IPS-15b (cell line): Measurements from ENCODE around the gene BPIFB2.
"Not testable (repeated sequence)": the region's sequence is repeated elsewhere in the genome, so short reads cannot be mapped to it uniquely, and the experiment has no call there.

ENCODE experiments used
- H3K27me3 ChIP-seq: one replicate; pipeline ENCODE4 v1.6.1; 2013; ENCODE audit warnings: low read length; ENCODE audit not compliant: control insufficient read depth, insufficient read depth
- H3K36me3 ChIP-seq: one replicate; pipeline ENCODE4 v1.6.1; 2013; ENCODE audit warnings: low read length; ENCODE audit not compliant: control insufficient read depth, insufficient read depth
- H3K4me1 ChIP-seq: one replicate; pipeline ENCODE4 v1.6.1; 2013; ENCODE audit warnings: mild to moderate bottlenecking, low read length; ENCODE audit not compliant: control insufficient read depth, insufficient read depth
- H3K4me3 ChIP-seq: one replicate; pipeline ENCODE4 v1.5.1; 2013; ENCODE audit warnings: low read depth, low read length
- H3K9ac ChIP-seq: one replicate; pipeline ENCODE4 v1.6.1; 2013; ENCODE audit warnings: low read depth, mild to moderate bottlenecking, low read length
- H3K9me3 ChIP-seq: one replicate; pipeline ENCODE4 v1.6.1; 2013; ENCODE audit warnings: mild to moderate bottlenecking, low read length; ENCODE audit not compliant: control insufficient read depth, insufficient read depth

The BPIFB2 gene

GRCh38 chr20:33007376-33008335 lies at the start of gene BPIFB2:
Gene BPIFB2 (plus strand): TSS chr20:33007704. CDS start chr20:33008575, 871 bp downstream.
- H3K4me3 ChIP-seq = no peak within 1 kb of the TSS
- H3K9me3 ChIP-seq = no peaks in the 10 kb centered on the region
- H3K4me1 ChIP-seq = no peaks in the 10 kb centered on the region
- H3K27me3 ChIP-seq = no peaks in the 10 kb centered on the region
- no peaks in the 10 kb centered on the region for H3K36me3 ChIP-seq
- no peak within 1 kb of the TSS for H3K9ac ChIP-seq

- Histone ChIP-seq H3K9ac (no peak overlapping the region), H3K4me3 (no peak overlapping the region), H3K4me1 (no peaks in the 10 kb centered on the region), H3K27me3 (peaks cover 5% of the 10 kb centered on the region), H3K9me3 (no peaks in the 10 kb centered on the region), H3K36me3 (no peaks in the 10 kb centered on the region)
Measured at GRCh38 chr20:32958574-32958973, 48.9 kb upstream of the BPIFB2 start.

- Histone ChIP-seq H3K4me1 (no peaks in the 10 kb centered on the region), H3K4me3 (no peak overlapping the region), H3K9me3 (no peaks in the 10 kb centered on the region), H3K27me3 (no peaks in the 10 kb centered on the region), H3K36me3 (no peaks in the 10 kb centered on the region), H3K9ac (no peak overlapping the region)
Measured at GRCh38 chr20:32959351-32960221, 47.9 kb upstream of the BPIFB2 start.

GRCh38 chr20:32960222-32960518 lies 47.3 kb upstream of the BPIFB2 start:
- Histone ChIP-seq H3K4me1 (no peaks in the 10 kb centered on the region), H3K9me3 (no peaks in the 10 kb centered on the region), H3K9ac (no peak overlapping the region), H3K27me3 (no peaks in the 10 kb centered on the region), H3K4me3 (no peak overlapping the region), H3K36me3 (no peaks in the 10 kb centered on the region)

- Histone ChIP-seq H3K27me3 (no peaks in the 10 kb centered on the region), H3K9ac (no peak overlapping the region), H3K36me3 (no peaks in the 10 kb centered on the region), H3K9me3 (no peaks in the 10 kb centered on the region), H3K4me3 (no peak overlapping the region), H3K4me1 (no peaks in the 10 kb centered on the region)
Measured at GRCh38 chr20:32960849-32961731, 46.4 kb upstream of the BPIFB2 start.

GRCh38 chr20:32962053-32962452 lies 45.5 kb upstream of the BPIFB2 start:
- H3K9ac ChIP-seq = no peak overlapping the region
- no peak overlapping the region for H3K4me3 ChIP-seq
- no peaks in the 10 kb centered on the region for H3K9me3 ChIP-seq
- no peaks in the 10 kb centered on the region for H3K27me3 ChIP-seq
- H3K4me1 ChIP-seq = no peaks in the 10 kb centered on the region
- no peaks in the 10 kb centered on the region for H3K36me3 ChIP-seq

- not testable (repeated sequence) for H3K9ac ChIP-seq, H3K27me3 ChIP-seq, H3K36me3 ChIP-seq
Measured at GRCh38 chr20:32962646-32963045, 44.9 kb upstream of the BPIFB2 start.

GRCh38 chr20:32963176-32963575 lies 44.3 kb upstream of the BPIFB2 start:
- Histone ChIP-seq H3K4me1 (no peaks in the 10 kb centered on the region), H3K4me3 (no peak overlapping the region), H3K9ac (no peak overlapping the region), H3K36me3 (no peaks in the 10 kb centered on the region), H3K9me3 (no peaks in the 10 kb centered on the region), H3K27me3 (no peaks in the 10 kb centered on the region)

More at GRCh38 chr20:32962646-32963045, 44.9 kb upstream of the BPIFB2 start:
- not testable (repeated sequence) for H3K4me1 ChIP-seq, H3K4me3 ChIP-seq, H3K9me3 ChIP-seq

GRCh38 chr20:32964575-32964974 lies 42.9 kb upstream of the BPIFB2 start:
- H3K4me3 ChIP-seq = no peak overlapping the region
- H3K4me1 ChIP-seq = no peaks in the 10 kb centered on the region
- H3K9ac ChIP-seq = no peak overlapping the region
- no peaks in the 10 kb centered on the region for H3K27me3 ChIP-seq
- no peaks in the 10 kb centered on the region for H3K9me3 ChIP-seq
- no peaks in the 10 kb centered on the region for H3K36me3 ChIP-seq

GRCh38 chr20:32965115-32965514 lies 42.4 kb upstream of the BPIFB2 start:
- Histone ChIP-seq H3K27me3 (no peaks in the 10 kb centered on the region), H3K4me1 (no peaks in the 10 kb centered on the region), H3K9ac (peak overlapping the region; percentile 37)

More at GRCh38 chr20:32965115-32965514, 42.4 kb upstream of the BPIFB2 start:
- H3K9me3 ChIP-seq = no peaks in the 10 kb centered on the region
- no peak overlapping the region for H3K4me3 ChIP-seq
- no peaks in the 10 kb centered on the region for H3K36me3 ChIP-seq
